Measurements from ENCODE around the gene BABAM2. TPM values are rescaled to one million over a fixed set of nuclear protein-coding genes. Genes with fewer than 3 reads are reported as not detected.

Gene BABAM2
- total and polyA plus RNA-seq, 2 of the 4 experiments (the other 2 are of a cell fraction) = 20.9 to 23.1 TPM

DNA sequence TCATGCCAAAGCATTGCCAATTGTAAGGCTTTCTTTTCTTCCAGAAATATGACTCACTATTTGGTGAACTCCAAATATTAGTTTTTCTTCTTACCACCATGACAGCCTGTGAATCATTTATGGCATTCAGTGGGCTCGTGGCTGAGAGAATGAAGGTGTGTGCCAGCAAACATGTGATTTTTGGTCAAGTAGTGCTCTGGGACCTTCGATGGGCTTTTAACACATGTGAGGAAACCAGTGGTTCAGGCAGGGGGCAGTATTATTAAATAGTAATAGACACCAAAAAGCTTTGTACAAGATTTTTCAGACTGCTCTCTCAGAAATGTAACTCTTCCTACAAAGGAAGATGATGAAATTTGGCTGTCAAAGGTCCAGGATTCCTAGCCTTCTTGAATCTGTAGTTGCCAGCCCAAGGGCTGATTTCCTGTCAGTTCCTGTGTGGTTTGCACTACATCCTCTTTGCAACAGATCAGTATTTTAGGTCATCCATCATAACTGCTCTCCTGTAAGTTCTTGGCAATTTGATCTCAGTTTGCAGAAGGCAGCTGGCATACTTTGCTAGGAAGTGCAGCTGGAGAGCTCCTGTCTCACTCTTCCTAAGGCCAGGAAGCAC lies 64.3 kb downstream of the BABAM2 start (continued):
- TF ChIP-seq RFX5 (IDR thresholded peaks at IDR 0.05; ENCODE audit: low read depth, low read length) (no peak), BHLHE40 (IDR thresholded peaks at IDR 0.05; ENCODE audit: low read depth, low read length) (peak; percentile 50; the same call in 1 of the 2 replicates)

GRCh38 chr2:27955384-27956161 lies 65.0 kb downstream of the BABAM2 start:
- Histone ChIP-seq H3K18ac (ENCODE audit: low read depth, low read length) (peak overlapping the region; percentile 7), H4K91ac (ENCODE audit: insufficient read depth, low read depth, low read length) (no peak overlapping the region), H4K8ac (ENCODE audit: low read depth in 2 of 2, low read length in 2 of 2) (peak overlapping the region in 1 of 2 experiments; percentile 16; a peak in 2 of 4 replicates), H2AK9ac (replicated peaks; ENCODE audit: low read depth, low read length, poor library complexity) (no peak overlapping the region), H3K9ac (ENCODE audit: low read depth, low read length) (no peak overlapping the region; the same call in 1 of the 2 replicates), H3K9me1 (ENCODE audit: insufficient read depth, low read length) (peaks cover 3% of the 10 kb centered on the region; the same call in 1 of the 2 replicates), H3K27me3 (ENCODE audit: control insufficient read depth, insufficient read depth, low read length) (no peaks in the 10 kb centered on the region), H2BK15ac (ENCODE audit: low read depth, low read length) (peak overlapping the region; percentile 10; the same call in 1 of the 3 replicates), H3K4me3 (ENCODE audit: insufficient read depth, low read depth, low read length) (no peak overlapping the region), H2AK5ac (ENCODE audit: low read depth, low read length) (0 out of 2 replicates have a peak overlapping the region, but pooled peaks have one; percentile 1), H4K20me1 (ENCODE audit: insufficient read depth, low read length) (no peaks in the 10 kb centered on the region), H3K4ac (ENCODE audit: low read depth, low read length) (peak overlapping the region; percentile 56), H2BK5ac (ENCODE audit: low read depth, low read length, poor library complexity, severe bottlenecking) (peak overlapping the region; percentile 89), H2BK120ac (ENCODE audit: low read depth, low read length) (peak overlapping the region; percentile 88; the same call in 1 of the 2 replicates), H2AFZ (replicated peaks; ENCODE audit: low read length, poor library complexity) (no peak overlapping the region), H3K36me3 (ENCODE audit: control insufficient read depth, insufficient read depth, low read length) (no peaks in the 10 kb centered on the region), H3K79me1 (ENCODE audit: low read depth in 1 of 2, low read length in 2 of 2) (peaks cover 20 to 32% of the 10 kb centered on the region in 2 experiments), H3K27ac (ENCODE audit: insufficient read depth, low read length) (peak overlapping the region; percentile 46; the same call in 1 of the 2 replicates), H3K23ac (ENCODE audit: low read depth, low read length) (peak overlapping the region; percentile 16; the same call in 1 of the 2 replicates), H4K5ac (ENCODE audit: low read depth, low read length) (no peak overlapping the region), H3K4me1 (ENCODE audit: control insufficient read depth, insufficient read depth, low read length) (peaks cover 16% of the 10 kb centered on the region), H3K4me2 (ENCODE audit: low read depth, low read length) (peak overlapping the region; percentile 6), H3K9me3 (ENCODE audit: control insufficient read depth, insufficient read depth, low read length) (no peaks in the 10 kb centered on the region), H2BK20ac (ENCODE audit: low read depth, low read length) (peak overlapping the region; percentile 32), H3K56ac (ENCODE audit: extremely low read depth, insufficient read depth, low read length) (peak overlapping the region; percentile 30; the same call in 1 of the 2 replicates), H3K14ac (replicated peaks; ENCODE audit: low read depth, low read length) (peak overlapping the region; percentile 5; the same call in 1 of the 2 replicates)
- dilution Hi-C loops (cut with HindIII; ENCODE audit: low sequenced_read_pairs, unreplicated experiment) (no loop called here), in situ Hi-C loops (cut with MboI; ENCODE audit: low sequenced_read_pairs) (no loop called here), intact Hi-C loops (cut with micrococcal nuclease) (loop anchor here (1.0 to 10.0 kb wide), 6 partner anchors 181 to 441 kb away; partner anchors contain the start of gene MRPL33)
- DNase-seq (peak; percentile 11), ATAC-seq (ENCODE audit: low read depth) (no peak)
- POLR2A ChIA-PET (ENCODE audit: unreplicated experiment) = no interaction called here
- TF ChIP-seq RAD21 (IDR thresholded peaks at IDR 0.05; ENCODE audit: low read length) (no peak), ELK1 (IDR thresholded peaks at IDR 0.05; ENCODE audit: borderline replicate concordance, low read depth, low read length) (no peak), MAZ (IDR thresholded peaks at IDR 0.05; ENCODE audit: borderline replicate concordance, low read depth, low read length) (no peak), RFX5 (IDR thresholded peaks at IDR 0.05; ENCODE audit: low read depth, low read length) (no peak), MXI1 (IDR thresholded peaks at IDR 0.05; ENCODE audit: borderline replicate concordance, low read depth, low read length) (no peak), CHD1 (IDR thresholded peaks at IDR 0.05; ENCODE audit: low read depth, low read length) (no peak)
- BruUV-seq (replicated peaks) = no TSS peak
- no CpG with 5 or more reads among the region's 5 CpGs for WGBS, 2 experiments (ENCODE audit: extremely low coverage in 2 of 2, insufficient read length in 1 of 2)
- CTCF ChIA-PET = interaction anchor here (0.9 to 1.0 kb wide), 2 partner anchors 10 to 79 kb away, joined by 3 to 4 read pairs; no protein-coding TSS in a partner anchor
